Neural cell (in vitro differentiated cells): ENCODE measurements around the gene P2RX5. TPM values are rescaled to one million over a fixed set of nuclear protein-coding genes. Genes with fewer than 3 reads are reported as not detected.
A peak's percentile ranks its signal among the peaks of the same experiment; 100 is the strongest.

Source experiments
- H2AFZ ChIP-seq: fragments of 200-600, 300-800 bp; sonication (generic), shearing (Covaris generic); 2 replicates; pipeline ENCODE4 v1.6.0; 2014; ENCODE audit warnings: low read depth, mild to moderate bottlenecking, antibody characterized with exemption, low read length, moderate library complexity
- H3F3A ChIP-seq: fragments of 200-600 bp; shearing (Covaris generic); 2 replicates; pipeline ENCODE4 v1.6.1; 2016; ENCODE audit warnings: mild to moderate bottlenecking, moderate library complexity, mixed read lengths, antibody characterized with exemption, low read length; ENCODE audit not compliant: insufficient read depth, poor library complexity, severe bottlenecking
- H3K27ac ChIP-seq: fragments of 200-600, 300-800 bp; sonication (generic), shearing (Covaris generic); 2 replicates; pipeline ENCODE4 v1.5.1; 2014; ENCODE audit warnings: mild to moderate bottlenecking, low read length, moderate library complexity
- H3K27me3 ChIP-seq: fragments of 300-800, 200-600 bp; sonication (generic), shearing (Covaris generic); 2 replicates; pipeline ENCODE4 v1.6.0; 2014; ENCODE audit warnings: mild to moderate bottlenecking, low read depth, low read length, moderate library complexity; ENCODE audit not compliant: insufficient read depth
- H3K36me3 ChIP-seq: fragments of 300-800, 200-600 bp; sonication (generic), shearing (Covaris generic); 2 replicates; pipeline ENCODE4 v1.5.1; 2014; ENCODE audit warnings: mild to moderate bottlenecking, antibody characterized with exemption, low read length, moderate library complexity; ENCODE audit not compliant: insufficient read depth
- H3K4me2 ChIP-seq: fragments of 300-800, 200-600 bp; sonication (generic), shearing (Covaris generic); 2 replicates; pipeline ENCODE4 v1.6.0; 2014; ENCODE audit warnings: mild to moderate bottlenecking, low read length
- H3K4me3 ChIP-seq: fragments of 300-800, 200-600 bp; sonication (generic), shearing (Covaris generic); 2 replicates; pipeline ENCODE4 v1.5.1; 2014; ENCODE audit warnings: mild to moderate bottlenecking, low read length, moderate library complexity
- H3K79me2 ChIP-seq: fragments of 200-600 bp; shearing (Covaris generic); replicated peaks from 2 replicates; pipeline ENCODE4 v1.6.0; 2014; ENCODE audit warnings: mild to moderate bottlenecking, low read length, moderate library complexity; ENCODE audit not compliant: insufficient read depth
- H3K9ac ChIP-seq: fragments of 300-800, 200-600 bp; sonication (generic), shearing (Covaris generic); 2 replicates; pipeline ENCODE4 v1.6.1; 2016; ENCODE audit warnings: mild to moderate bottlenecking, low read length, mixed read lengths
- H3K9me2 ChIP-seq: fragments of 200-600 bp; shearing (Covaris generic); 2 replicates; pipeline ENCODE4 v1.6.1; 2016; ENCODE audit warnings: mild to moderate bottlenecking, low read length, mixed read lengths; ENCODE audit not compliant: insufficient read depth
- H3K9me3 ChIP-seq: fragments of 200-600, 300-800 bp; sonication (generic), shearing (Covaris generic); 2 replicates; pipeline ENCODE4 v1.6.1; 2016; ENCODE audit warnings: mild to moderate bottlenecking, mixed run types, low read length, moderate library complexity, mixed read lengths
- H4K20me1 ChIP-seq: fragments of 200-600 bp; shearing (Covaris generic); 2 replicates; pipeline ENCODE4 v1.6.1; 2016; ENCODE audit warnings: mild to moderate bottlenecking, mixed run types; ENCODE audit not compliant: insufficient read depth
- EP300 ChIP-seq: fragments of 450-650 bp; conservative IDR thresholded peaks from 2 replicates; pipeline ENCODE4 v1.6.1; 2014; ENCODE audit warnings: antibody characterized with exemption, mild to moderate bottlenecking, moderate library complexity; ENCODE audit not compliant: poor library complexity, severe bottlenecking
- EZH2 ChIP-seq: fragments of 200-600, 300-800 bp; shearing (Covaris generic), sonication (generic); IDR thresholded peaks from 2 replicates; pipeline ENCODE4 v1.6.1; 2014; ENCODE audit warnings: antibody characterized with exemption, low read length, borderline replicate concordance, mild to moderate bottlenecking; ENCODE audit not compliant: insufficient read depth, poor library complexity, severe bottlenecking
- MXI1 ChIP-seq: fragments of 450-650 bp; conservative IDR thresholded peaks from 2 replicates; pipeline ENCODE4 v1.6.1; 2014; ENCODE audit warnings: antibody characterized with exemption, mild to moderate bottlenecking; ENCODE audit not compliant: poor library complexity, severe bottlenecking
- POLR2AphosphoS5 ChIP-seq: IDR thresholded peaks from 2 replicates; pipeline ENCODE4 v1.6.1; 2012
- RAD21 ChIP-seq: fragments of 450-650 bp; conservative IDR thresholded peaks from 2 replicates; pipeline ENCODE4 v1.6.1; 2014; ENCODE audit warnings: antibody characterized with exemption, mild to moderate bottlenecking, moderate library complexity
- SMC3 ChIP-seq: fragments of 450-650 bp; conservative IDR thresholded peaks from 2 replicates; pipeline ENCODE4 v1.6.1; 2014; ENCODE audit warnings: antibody characterized with exemption, mild to moderate bottlenecking, moderate library complexity; ENCODE audit not compliant: poor library complexity
- TAF1 ChIP-seq: IDR thresholded peaks from 2 replicates; pipeline ENCODE4 v1.6.1; 2012; ENCODE audit warnings: low read depth
- polyA plus RNA-seq: library from polyadenylated mRNA; depleted of rRNA; stranded (reverse); fragments of >200 nt; gene quantifications from 2 replicates; pipeline ENCODE4 v1.2.3, GENCODE V29; 2014
- TF ChIP-seq, protein P1 (sequence below): fragments of 450-650 bp; IDR thresholded peaks from 2 replicates; pipeline ENCODE4 v1.5.1; 2014; ENCODE audit warnings: antibody characterized with exemption, mild to moderate bottlenecking, moderate library complexity; ENCODE audit not compliant: poor library complexity, severe bottlenecking
- TF ChIP-seq, protein P2 (sequence below): IDR thresholded peaks from 2 replicates; pipeline ENCODE4 v1.6.1; 2012; ENCODE audit warnings: borderline replicate concordance

P2RX5 gene
- polyA plus RNA-seq, 1 donor from 2014 or later: 7.0 TPM

DNA sequence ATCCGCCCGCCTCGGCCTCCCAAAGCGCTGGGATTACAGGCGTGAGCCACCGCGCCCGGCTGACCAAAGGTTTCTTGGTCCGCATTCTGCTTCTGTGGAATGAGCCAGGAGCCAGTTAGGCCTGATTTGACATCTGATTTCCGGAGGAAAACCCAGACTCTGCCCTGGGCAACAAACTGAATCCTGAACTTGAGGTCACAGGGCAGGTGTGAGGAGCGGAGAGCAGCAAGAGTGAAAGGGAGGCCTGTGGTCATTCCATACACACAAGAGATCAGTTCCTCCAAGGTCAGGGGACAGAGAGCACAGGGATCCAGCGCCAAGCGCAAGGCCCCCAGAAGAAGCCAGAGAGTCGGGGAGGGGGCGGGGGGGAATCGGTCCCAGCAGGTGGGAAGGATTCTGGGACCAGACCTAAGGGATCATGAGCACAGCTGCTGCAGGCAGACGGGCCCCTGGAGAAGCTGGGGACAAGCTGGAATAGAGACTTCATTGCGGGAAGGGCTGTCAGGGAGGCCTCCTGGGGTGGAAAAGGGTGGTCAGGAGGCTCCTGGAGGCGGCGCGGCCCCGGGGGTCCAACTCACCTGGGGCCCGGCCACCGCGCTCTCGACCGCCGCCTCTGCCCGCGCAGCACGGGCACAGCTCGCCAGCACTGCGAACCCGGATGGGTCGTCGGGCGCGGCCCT lies 60.3 kb downstream of the P2RX5 start:
- Histone ChIP-seq H3K27me3 (no peaks in the 10 kb centered on the region), H3K4me3 (peak overlapping the region; percentile 100), H3K36me3 (no peaks in the 10 kb centered on the region), H3K9ac (peak overlapping the region; percentile 92), H3K79me2 (peaks cover 11% of the 10 kb centered on the region), H3K4me2 (peak overlapping the region; percentile 78), H3K9me3 (no peaks in the 10 kb centered on the region), H2AFZ (peak overlapping the region; percentile 85), H3F3A (no peaks in the 10 kb centered on the region), H3K9me2 (no peaks in the 10 kb centered on the region), H3K27ac (peak overlapping the region; percentile 96), H4K20me1 (no peaks in the 10 kb centered on the region)
- TF ChIP-seq SMC3 (peak; percentile 25), RAD21 (no peak)
- TF ChIP-seq, protein P1, sequence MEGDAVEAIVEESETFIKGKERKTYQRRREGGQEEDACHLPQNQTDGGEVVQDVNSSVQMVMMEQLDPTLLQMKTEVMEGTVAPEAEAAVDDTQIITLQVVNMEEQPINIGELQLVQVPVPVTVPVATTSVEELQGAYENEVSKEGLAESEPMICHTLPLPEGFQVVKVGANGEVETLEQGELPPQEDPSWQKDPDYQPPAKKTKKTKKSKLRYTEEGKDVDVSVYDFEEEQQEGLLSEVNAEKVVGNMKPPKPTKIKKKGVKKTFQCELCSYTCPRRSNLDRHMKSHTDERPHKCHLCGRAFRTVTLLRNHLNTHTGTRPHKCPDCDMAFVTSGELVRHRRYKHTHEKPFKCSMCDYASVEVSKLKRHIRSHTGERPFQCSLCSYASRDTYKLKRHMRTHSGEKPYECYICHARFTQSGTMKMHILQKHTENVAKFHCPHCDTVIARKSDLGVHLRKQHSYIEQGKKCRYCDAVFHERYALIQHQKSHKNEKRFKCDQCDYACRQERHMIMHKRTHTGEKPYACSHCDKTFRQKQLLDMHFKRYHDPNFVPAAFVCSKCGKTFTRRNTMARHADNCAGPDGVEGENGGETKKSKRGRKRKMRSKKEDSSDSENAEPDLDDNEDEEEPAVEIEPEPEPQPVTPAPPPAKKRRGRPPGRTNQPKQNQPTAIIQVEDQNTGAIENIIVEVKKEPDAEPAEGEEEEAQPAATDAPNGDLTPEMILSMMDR: peak; percentile 56

DNA sequence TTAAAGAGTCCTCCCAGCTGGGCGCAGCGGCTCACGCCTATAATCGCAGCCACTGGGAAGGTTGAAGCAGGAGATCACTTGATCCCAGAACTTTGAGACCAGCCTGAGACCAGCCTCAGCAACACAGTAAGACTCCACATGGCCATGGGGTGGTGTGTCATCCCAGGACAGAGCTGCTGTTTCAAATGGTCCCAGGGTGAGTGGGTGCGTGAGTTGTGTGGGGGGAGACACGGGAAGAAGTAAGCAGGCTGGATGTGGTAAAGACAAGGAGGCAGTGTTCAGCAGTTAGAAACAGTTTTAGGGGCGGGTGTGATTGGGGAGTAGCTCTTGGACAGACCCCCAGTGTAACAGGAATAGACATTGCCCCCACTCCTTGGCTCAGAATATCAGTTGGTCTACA lies 63.7 kb downstream of the P2RX5 start:
- Histone ChIP-seq H3K9me2 (no peaks in the 10 kb centered on the region), H3K9me3 (no peaks in the 10 kb centered on the region), H3K4me2 (no peak overlapping the region), H3K4me3 (no peak overlapping the region), H4K20me1 (no peaks in the 10 kb centered on the region), H2AFZ (no peak overlapping the region), H3F3A (no peaks in the 10 kb centered on the region), H3K79me2 (peaks cover 11% of the 10 kb centered on the region), H3K9ac (no peak overlapping the region), H3K27ac (no peak overlapping the region), H3K27me3 (no peaks in the 10 kb centered on the region), H3K36me3 (no peaks in the 10 kb centered on the region)
- TF ChIP-seq MXI1 (no peak), RAD21 (no peak), POLR2AphosphoS5 (no peak), TAF1 (no peak), SMC3 (no peak), EP300 (no peak), EZH2 (no peak)
- TF ChIP-seq, protein P2, sequence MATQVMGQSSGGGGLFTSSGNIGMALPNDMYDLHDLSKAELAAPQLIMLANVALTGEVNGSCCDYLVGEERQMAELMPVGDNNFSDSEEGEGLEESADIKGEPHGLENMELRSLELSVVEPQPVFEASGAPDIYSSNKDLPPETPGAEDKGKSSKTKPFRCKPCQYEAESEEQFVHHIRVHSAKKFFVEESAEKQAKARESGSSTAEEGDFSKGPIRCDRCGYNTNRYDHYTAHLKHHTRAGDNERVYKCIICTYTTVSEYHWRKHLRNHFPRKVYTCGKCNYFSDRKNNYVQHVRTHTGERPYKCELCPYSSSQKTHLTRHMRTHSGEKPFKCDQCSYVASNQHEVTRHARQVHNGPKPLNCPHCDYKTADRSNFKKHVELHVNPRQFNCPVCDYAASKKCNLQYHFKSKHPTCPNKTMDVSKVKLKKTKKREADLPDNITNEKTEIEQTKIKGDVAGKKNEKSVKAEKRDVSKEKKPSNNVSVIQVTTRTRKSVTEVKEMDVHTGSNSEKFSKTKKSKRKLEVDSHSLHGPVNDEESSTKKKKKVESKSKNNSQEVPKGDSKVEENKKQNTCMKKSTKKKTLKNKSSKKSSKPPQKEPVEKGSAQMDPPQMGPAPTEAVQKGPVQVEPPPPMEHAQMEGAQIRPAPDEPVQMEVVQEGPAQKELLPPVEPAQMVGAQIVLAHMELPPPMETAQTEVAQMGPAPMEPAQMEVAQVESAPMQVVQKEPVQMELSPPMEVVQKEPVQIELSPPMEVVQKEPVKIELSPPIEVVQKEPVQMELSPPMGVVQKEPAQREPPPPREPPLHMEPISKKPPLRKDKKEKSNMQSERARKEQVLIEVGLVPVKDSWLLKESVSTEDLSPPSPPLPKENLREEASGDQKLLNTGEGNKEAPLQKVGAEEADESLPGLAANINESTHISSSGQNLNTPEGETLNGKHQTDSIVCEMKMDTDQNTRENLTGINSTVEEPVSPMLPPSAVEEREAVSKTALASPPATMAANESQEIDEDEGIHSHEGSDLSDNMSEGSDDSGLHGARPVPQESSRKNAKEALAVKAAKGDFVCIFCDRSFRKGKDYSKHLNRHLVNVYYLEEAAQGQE: no peak
- TF ChIP-seq, protein P1: no peak
